BJ (cell line): Measurements from ENCODE around the gene BICD2. TPM values are rescaled to one million over a fixed set of nuclear protein-coding genes. Genes with fewer than 3 reads are reported as not detected.

Experiments used
- CTCF ChIA-PET: fragments of 350-600 bp; formaldehyde crosslinking; extraction: SDS; loops from one replicate; lab custom pipeline; 2021; ENCODE audit warnings: antibody characterized with exemption, inconsistent platforms; lab: Yijun Ruan, JAX
- POLR2A ChIA-PET: fragments of 300-600 bp; sonication (Branson Sonifier 250); formaldehyde crosslinking; extraction: SDS; loops from one replicate; lab custom pipeline; 2021; ENCODE audit warnings: antibody characterized with exemption; lab: Charles Lee
- DNase-seq: peaks from one replicate; pipeline ENCODE4 v3.0.0-alpha.2; 2011; ENCODE audit warnings: low read depth
- H3K27me3 ChIP-seq: 2 replicates; pipeline ENCODE4 v1.6.0; 2011; ENCODE audit warnings: low read length; ENCODE audit not compliant: control insufficient read depth, insufficient read depth
- H3K36me3 ChIP-seq: 2 replicates; pipeline ENCODE4 v1.5.1; 2011; ENCODE audit warnings: low read length; ENCODE audit not compliant: control insufficient read depth, insufficient read depth
- H3K4me3 ChIP-seq: 2 replicates; pipeline ENCODE4 v1.5.1; 2011; ENCODE audit warnings: low read depth, mild to moderate bottlenecking, control low read depth, low read length
- polyA plus RNA-seq: library from polyadenylated mRNA; depleted of rRNA; stranded (reverse); fragments of >200 nt; gene quantifications from 2 replicates; pipeline ENCODE4 v1.2.3, GENCODE V29; 2011
- TF ChIP-seq, protein P1 (sequence below): IDR thresholded peaks from 2 replicates; pipeline ENCODE4 v1.5.1; 2011; ENCODE audit warnings: low read depth, mild to moderate bottlenecking, control low read depth, inconsistent platforms, low read length, moderate library complexity; ENCODE audit not compliant: insufficient read depth

BICD2 gene
- polyA plus RNA-seq, 1 experiment, result 11.6 TPM

DNA sequence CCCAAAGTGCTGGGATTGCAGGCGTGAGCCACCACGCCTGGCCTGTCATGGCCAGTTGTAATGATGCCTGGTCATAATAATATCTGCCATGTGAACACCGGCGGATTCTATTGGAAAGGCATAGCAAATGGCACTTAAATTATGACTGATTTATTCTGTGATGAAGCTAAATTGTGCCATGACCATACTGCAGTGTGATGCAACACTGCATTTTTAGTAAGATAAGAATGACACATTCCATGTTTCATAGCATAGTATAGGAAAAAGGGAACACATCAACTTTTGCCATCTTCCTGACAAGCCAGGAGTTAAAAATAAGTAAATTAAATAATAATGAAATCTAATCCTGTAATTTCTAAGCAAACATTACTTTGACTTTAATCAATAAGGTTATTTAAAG, 30.4 kb upstream of the BICD2 start:
- peaks cover 11% of the 10 kb centered on the region for H3K27me3 ChIP-seq
- DNase-seq, result no peak

DNA sequence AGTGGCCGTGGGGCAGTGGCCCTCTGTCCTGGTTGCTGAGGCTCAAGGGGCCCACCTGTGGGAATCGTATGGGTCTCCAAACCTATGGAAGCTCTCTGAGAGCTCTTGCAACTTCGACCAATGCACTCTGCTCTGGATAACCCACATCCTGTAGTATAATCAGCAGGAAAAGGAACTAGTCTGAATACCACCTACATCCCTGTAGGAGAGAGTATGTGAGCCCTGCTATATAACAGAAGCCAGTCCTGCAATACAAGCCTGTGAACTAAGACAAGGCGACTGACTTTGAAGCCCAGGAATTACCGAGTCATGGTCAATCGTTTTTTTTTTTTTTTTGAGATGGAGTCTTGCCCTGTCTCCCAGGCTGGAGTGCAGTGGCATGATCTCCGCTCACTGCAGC, 29.8 kb upstream of the BICD2 start:
- ChIA-PET POLR2A (no interaction called here), CTCF (interaction anchor here (0.6 to 7.4 kb wide), 2 partner anchors 27 to 78 kb away, joined by 3 to 86 read pairs; no protein-coding TSS in a partner anchor)
- no peak overlapping the region for H3K4me3 ChIP-seq
- H3K36me3 ChIP-seq, result no peaks in the 10 kb centered on the region
- H3K27me3 ChIP-seq, result peaks cover 13% of the 10 kb centered on the region
- TF ChIP-seq, protein P1, sequence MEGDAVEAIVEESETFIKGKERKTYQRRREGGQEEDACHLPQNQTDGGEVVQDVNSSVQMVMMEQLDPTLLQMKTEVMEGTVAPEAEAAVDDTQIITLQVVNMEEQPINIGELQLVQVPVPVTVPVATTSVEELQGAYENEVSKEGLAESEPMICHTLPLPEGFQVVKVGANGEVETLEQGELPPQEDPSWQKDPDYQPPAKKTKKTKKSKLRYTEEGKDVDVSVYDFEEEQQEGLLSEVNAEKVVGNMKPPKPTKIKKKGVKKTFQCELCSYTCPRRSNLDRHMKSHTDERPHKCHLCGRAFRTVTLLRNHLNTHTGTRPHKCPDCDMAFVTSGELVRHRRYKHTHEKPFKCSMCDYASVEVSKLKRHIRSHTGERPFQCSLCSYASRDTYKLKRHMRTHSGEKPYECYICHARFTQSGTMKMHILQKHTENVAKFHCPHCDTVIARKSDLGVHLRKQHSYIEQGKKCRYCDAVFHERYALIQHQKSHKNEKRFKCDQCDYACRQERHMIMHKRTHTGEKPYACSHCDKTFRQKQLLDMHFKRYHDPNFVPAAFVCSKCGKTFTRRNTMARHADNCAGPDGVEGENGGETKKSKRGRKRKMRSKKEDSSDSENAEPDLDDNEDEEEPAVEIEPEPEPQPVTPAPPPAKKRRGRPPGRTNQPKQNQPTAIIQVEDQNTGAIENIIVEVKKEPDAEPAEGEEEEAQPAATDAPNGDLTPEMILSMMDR, result no peak
- no peak for DNase-seq

More for the DNA sequence above, 30.4 kb upstream of the BICD2 start:
- ChIA-PET POLR2A (no interaction called here), CTCF (interaction anchor here (7.4 kb wide), 1 partner anchor 79 kb away, joined by 86 read pairs; no protein-coding TSS in a partner anchor)
- TF ChIP-seq, protein P1, result no peak
- Histone ChIP-seq H3K36me3 (no peaks in the 10 kb centered on the region), H3K4me3 (no peak overlapping the region)

DNA sequence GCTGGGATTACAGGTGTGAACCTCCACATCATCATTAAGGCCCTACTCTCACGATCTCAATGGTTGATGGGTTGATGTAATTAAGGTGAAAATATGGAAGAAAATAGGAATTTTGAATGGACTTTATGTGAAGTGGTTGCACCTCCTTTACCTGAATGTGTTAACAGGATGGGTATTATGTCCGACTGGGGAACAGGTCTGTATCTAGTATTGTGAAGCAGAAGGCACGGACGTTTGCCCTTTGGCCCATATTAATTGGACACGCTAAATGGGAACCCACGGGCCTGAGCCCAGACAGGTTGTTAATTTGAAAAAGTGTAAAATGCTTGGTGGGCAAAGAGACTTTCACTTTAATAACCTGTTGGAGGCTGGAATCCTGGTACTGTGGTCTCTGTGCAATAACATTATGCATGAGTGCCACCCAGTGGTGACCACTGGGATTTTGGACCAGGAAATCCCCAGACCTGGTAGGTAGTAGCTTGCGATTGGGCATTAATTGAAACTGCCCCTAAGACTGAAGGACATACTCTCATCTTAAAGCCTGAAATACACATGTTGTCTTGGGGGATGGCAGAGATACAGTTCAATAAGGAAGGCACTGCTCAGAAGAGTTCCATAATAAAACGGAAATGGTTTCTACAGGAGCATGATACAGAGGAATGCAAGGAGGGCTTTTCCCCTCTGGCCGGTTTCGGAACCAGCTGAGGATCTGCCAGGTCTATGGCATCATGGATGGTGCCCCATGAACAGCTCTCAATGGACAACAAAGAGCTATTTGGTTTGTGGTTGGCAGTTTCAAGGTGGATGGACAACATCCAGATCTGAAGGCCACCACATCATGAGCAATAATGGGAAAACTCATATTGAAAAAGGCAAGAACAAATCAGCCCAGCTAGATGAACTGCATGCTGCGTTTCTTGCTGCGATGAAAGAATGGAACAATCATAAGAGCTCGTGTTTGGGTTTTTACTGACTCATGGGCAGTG, 26.2 kb upstream of the BICD2 start:
- ChIA-PET POLR2A (no interaction called here), CTCF (interaction anchor here (0.6 to 7.4 kb wide), 32 partner anchors 8 to 655 kb away, joined by 3 to 86 read pairs (median 4); partner anchors contain the start of genes BICD2, CENPP, IPPK and NOL8)
- H3K27me3 ChIP-seq, result peaks cover 12% of the 10 kb centered on the region
- no peaks in the 10 kb centered on the region for H3K36me3 ChIP-seq
- no peak overlapping the region for H3K4me3 ChIP-seq
- TF ChIP-seq, protein P1, result peak; percentile 77
- DNase-seq, result no peak

DNA sequence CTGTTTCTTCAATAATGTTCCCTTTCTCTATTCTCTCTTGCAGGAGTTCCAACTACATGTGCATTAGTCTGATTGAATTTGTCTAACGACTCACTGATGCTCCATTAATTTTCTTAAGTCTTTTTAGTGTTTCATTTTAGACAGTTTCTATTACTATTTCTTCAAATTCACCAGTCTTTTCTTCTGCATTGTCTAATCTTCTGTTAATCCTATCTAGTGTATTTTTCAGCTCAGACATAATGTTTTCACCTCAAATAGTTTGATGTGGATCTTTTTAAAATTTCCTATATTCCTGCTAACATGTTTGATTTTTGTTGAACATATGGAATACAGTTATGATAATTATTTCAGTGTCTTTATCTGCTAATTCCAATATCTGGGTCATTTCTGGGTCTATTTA, 21.7 kb upstream of the BICD2 start:
- DNase-seq, result no peak
- CTCF ChIA-PET, result interaction anchor here (1.4 to 2.4 kb wide), 3 partner anchors 15 to 70 kb away, joined by 3 to 8 read pairs (median 3); no protein-coding TSS in a partner anchor
- TF ChIP-seq, protein P1, result no peak
- H3K27me3 ChIP-seq, result peaks cover 9% of the 10 kb centered on the region
- POLR2A ChIA-PET, result no interaction called here
- H3K4me3 ChIP-seq, result no peak overlapping the region
- H3K36me3 ChIP-seq, result no peaks in the 10 kb centered on the region

DNA sequence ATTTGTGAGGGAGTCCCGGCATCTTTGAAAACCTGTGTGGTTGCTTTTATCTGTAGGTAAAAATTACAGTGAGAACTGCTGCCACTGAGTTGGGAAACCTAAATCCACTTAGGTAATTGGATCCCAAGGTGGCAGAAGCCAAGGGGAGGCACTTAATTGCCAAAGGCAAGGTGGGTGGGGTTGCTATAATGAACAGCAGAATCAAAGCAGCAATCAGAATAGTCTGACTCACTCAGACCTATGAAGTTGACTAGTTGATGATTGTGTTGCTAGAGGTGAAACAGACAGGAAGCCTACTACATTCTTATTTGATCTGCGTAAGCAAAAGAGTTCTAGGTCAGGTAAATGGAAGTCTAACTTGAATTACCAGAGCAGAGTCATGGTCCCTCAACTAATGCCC, 17.3 kb upstream of the BICD2 start:
- POLR2A ChIA-PET, result no interaction called here
- H3K4me3 ChIP-seq, result no peak overlapping the region
- CTCF ChIA-PET, result no interaction called here

More for the DNA sequence above, 17.3 kb upstream of the BICD2 start:
- no peaks in the 10 kb centered on the region for H3K36me3 ChIP-seq
- no peak for DNase-seq
- peaks cover 5% of the 10 kb centered on the region for H3K27me3 ChIP-seq
- TF ChIP-seq, protein P1, result no peak
